ENCODE measurements around the gene SLPI. TPM values are rescaled to one million over a fixed set of nuclear protein-coding genes. Genes with fewer than 3 reads are reported as not detected.

Gene SLPI
- total RNA-seq, 1 donor from 2014 or later = 5.7 TPM

DNA sequence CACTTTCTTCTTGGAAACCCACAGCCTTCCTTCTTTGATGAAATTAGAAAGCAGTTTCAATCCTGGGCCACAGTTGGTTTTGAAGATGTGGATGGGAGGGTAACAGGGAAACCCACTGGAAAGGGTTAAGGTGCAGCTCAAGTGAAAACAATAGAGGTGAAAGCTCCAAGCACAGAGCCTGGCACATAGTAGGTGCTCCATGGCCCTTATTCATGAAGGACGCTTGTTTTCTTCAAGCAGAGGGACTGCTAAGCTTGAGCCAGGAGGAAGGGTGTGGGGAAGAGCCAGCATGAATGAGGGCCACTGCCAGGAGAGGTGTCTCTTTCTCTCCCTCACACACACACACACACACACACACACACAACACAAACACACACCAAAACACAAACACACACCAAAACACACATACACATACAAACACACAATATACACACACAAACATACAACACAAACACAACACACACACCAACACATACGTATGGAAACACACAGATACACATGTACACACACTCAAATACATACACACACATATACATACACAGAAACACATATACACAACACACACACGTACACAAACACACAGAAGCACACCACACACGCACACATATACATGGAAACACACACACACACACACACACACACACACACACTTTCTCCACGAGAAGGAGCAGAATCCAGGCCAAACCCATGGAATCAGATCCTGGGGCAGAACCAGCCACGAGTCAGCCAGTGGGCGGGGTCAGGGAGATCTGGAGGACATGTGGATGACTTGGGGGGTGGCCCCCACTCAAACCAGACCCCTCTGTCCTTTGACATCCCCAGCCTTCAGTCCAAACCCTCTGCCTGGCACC is 28.6 kb upstream of the SLPI start:
- no peak for DNase-seq (ENCODE audit: missing footprints)
- ATAC-seq = no peak
- intact Hi-C loops (cut with DNase I) = no loop called here

DNA sequence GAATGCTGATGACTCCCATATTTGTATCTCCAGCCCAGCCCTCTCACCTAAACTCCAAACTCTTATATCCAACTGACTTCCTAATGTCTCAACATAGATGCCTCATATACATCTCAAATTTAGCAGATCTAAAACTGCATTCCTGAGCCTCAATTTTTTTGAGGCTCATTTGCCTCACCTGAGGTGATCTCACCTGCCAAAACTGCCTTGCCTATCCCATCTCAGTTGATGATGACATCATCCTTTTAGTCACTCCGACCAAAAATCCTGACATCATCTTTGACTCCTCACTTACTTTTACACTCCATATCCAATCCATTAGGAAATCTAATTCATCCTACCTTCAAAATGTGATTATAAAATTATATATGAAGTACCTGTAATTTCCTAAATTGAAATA is 25.6 kb upstream of the SLPI start:
- ATAC-seq = no peak
- DNase-seq (ENCODE audit: missing footprints) = no peak
- intact Hi-C loops (cut with DNase I) = no loop called here

DNA sequence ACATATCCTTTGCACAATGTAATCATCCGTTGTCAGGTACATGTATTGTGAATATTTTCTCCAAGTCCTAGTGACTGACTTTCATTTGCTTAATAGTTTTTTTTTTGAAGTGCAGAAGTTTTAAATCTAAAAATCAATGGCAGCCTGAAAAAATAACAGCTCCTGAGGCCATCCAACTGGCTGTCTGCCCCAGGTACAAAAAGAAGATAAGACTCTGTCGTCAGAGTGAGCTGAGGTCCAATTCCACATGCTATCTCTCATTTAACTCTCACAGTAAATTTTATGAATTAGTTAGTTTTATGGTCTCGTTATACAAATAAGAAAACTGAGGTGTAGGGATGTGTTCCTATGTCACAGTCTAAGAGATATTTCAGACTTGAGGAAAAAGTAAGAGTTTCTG is 21.0 kb upstream of the SLPI start:
- no peak for DNase-seq (ENCODE audit: missing footprints)
- ATAC-seq = no peak
- intact Hi-C loops (cut with DNase I) = no loop called here

DNA sequence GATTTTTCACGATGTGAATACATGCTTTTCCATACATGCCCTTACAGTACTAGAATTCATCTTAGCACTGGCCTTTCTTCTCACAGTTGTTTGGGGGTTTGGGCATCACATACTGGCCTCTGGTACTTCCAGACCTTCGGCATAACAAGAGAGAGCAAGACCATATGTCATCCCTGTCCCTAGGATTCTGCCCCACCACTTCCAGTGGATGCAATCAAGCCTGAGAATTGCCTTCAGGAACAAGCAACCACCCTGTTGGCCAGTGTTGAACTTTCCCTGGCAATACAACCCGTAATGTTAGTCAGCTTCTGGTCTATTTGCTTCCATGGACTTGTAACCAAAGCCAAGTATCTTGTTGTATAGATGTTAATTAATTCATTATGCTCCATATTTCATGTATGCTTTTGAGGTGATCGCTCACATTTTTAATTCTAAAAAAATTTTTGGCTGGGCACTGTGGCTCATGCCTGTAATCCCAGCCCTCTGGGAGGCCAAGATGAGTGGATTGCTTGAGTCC is 15.4 kb upstream of the SLPI start:
- intact Hi-C loops (cut with DNase I) = no loop called here
- DNase-seq (ENCODE audit: missing footprints) = no peak
- no peak for ATAC-seq

DNA sequence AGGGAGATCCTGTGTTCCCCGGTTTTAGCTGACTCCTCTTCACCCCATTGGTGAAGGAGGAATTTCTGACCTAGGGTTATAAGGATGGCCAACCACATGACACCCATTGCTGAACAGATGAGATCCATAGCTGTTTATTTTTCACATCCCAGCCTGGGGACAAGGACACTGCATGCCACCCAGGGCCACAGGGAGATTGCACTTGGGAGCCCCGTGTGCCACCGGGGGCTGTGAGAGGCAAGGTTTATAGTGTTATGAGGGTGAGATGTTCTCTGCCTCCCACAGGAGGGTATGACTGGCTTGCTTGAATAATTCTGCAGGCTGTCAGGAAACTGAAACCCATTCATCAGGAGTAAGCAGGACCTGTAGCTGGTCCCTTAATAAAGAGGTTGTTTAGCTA is 14.7 kb upstream of the SLPI start:
- ATAC-seq (no peak), DNase-seq (ENCODE audit: missing footprints) (no peak)
- intact Hi-C loops (cut with DNase I) = no loop called here

DNA sequence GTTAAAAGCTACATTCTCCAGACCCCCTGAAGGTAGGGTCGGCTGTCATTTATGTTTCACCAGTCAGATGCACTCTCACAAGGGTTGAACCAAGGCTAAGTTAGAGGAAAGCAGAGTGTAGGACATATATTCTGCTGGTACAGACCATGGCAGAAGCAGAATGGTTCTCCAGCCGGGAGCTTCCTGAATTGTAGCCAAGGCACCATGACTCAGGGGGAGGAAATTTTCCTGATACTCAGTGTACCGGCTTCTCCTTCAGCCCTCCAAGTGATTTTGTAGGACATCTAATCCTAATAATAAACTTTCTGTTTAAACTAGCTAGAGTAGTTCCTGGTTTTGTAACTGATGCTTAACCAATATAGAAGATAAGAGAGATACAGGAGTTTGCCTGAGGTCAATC is 14.2 kb upstream of the SLPI start:
- intact Hi-C loops (cut with DNase I) = no loop called here
- ATAC-seq = no peak
- DNase-seq (ENCODE audit: missing footprints) = no peak

DNA sequence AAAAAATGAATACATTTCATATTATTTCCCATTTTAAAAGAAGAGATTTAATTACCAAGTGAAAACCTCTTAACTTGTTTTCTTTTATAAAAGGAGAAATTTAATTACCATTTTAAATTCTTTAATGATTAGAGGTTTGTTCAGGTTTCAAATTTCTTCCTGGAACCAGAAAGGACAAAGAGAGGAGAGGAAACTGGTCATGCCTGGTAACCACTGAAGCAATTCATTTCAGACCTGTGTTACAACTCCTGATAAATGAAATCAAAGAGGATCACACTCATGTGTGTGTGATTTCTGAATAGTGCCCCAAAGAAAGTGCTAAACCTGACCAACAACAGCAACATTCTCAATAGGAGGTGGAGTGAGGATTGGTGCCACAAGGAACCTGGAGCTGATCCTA is 12.6 kb upstream of the SLPI start:
- intact Hi-C loops (cut with DNase I) = no loop called here
- DNase-seq (ENCODE audit: missing footprints) (no peak), ATAC-seq (no peak)

DNA sequence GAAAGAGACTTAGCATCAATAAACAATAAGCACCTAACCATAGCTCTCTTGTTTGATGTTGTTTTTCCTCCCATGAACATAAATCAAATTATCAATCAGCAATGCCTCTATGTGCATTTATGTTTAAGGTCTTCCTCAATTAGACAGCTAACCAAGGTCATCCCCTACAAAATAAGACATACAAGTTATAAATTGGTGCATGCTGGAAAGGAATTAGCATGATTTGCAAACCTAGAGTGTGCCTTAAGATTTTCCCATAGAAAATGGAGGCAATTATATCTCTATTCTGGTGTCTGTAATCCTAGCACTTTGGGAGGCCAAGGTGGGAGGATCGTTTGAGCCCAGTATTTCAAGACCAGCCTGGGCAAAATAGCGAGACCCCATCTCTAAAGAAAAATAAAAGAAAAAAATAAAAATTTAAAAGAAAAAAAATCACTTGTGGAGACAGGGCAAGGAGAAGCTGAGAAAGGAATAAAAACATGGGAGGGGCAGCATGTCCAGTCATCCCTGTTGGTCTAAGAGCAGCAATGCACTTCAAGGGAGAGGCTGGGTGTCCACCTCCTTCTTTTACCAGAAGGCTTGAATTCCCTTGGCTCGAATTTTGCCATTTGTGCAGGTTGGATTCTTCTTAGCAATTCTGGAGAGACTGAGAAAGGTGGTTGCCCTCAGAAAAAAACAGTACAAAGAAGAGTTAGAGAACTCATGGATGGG is 9.3 kb upstream of the SLPI start:
- intact Hi-C loops (cut with DNase I) = no loop called here
- ATAC-seq (no peak), DNase-seq (ENCODE audit: missing footprints) (no peak)

DNA sequence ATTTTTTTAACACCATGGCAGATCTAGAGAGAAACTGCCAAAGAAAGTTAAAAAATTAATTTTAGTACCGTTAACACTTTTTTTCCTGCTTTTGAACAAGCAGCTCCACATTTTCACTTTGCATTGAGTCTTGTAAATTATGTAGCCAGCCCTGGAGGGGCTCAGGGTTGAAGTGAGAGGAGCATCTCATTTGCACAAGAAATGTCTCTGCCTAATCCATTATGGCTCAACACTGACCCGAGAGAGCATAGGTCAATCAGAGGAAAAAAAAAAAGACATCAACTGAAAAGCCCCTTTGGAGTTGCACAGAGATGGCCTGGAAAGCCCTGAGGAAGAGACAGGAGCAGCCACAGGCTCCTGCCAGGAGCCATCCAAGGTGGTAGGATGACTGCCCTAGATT is 4.3 kb upstream of the SLPI start:
- ATAC-seq = no peak
- no peak for DNase-seq (ENCODE audit: missing footprints)
- intact Hi-C loops (cut with DNase I) = no loop called here

DNA sequence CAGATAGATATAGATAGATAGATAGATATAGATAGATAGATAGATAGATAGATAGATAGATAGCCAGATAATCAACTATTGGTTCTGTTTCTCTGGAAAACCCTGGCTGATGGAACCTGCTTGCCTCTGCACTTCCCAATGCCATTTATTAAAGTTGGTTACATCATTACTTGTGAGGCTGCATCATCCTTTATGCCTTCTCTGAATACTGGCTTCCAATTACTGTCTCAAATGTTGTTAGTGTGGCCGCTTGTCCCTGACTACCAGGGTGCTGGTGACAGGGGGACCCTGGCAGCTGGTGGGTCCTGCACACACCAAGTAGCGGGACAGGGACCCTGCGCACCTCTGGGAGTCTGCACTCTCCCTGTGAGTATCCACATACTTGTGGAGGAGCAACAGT is 3.9 kb upstream of the SLPI start:
- no peak for DNase-seq (ENCODE audit: missing footprints)
- no peak for ATAC-seq
- intact Hi-C loops (cut with DNase I) = no loop called here

DNA sequence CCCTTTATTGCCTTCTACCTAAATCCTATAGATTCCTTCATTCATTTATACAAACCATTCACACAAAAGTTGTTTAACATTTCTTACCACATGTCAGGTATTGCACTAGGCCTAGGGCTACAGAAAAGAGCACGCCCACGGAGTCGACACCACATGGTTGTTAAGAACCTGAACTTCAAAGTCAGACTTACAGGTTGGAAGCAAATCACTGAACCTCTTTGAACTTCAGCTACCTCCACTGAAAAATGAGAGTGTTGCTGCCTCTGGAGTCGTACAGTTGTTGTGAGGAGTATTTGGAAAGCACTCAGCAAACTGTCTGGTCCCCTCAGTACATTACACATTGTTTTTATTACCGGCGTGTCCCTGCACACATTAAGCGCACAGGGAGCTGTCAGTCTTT is 3.3 kb upstream of the SLPI start:
- ATAC-seq (no peak), DNase-seq (ENCODE audit: missing footprints) (no peak)
- intact Hi-C loops (cut with DNase I) = no loop called here

DNA sequence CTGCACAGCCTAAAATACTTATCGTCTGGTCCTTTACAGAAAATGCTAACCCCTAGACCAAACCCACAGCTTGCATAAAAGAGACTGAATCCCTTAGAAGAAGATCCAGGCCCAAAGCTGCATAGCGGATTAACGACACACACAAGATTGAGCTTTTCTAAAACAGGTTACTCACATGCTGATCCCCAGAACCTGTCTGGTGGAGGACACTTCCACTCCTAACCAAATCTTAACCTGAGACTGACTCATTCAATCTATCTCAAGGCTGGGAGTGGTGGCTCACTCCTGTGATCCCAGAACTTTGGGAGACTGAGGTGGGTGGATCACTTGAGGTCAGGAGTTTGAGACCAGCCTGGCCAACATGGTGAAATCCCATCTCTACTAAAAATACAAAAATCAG is 2.8 kb upstream of the SLPI start:
- intact Hi-C loops (cut with DNase I) = no loop called here
- no peak for DNase-seq (ENCODE audit: missing footprints)
- no peak for ATAC-seq

DNA sequence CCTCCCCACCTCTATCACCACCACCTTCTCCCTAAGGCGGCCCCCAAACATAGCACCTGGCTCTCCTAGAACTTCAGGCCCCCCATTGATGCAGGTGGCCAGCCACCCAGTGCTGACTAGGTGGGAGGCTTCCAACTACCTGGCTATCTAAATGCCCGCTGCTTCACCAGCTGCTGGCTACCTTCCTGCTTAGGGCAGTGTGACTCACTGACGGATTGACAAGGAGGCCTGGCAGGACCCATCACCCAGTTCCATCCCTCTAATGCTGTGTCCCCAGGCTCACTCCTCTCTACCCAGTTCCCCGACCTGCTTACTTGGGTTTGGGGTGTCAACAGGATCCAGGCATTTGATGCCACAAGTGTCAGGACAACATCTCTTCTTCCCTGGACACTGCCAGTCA is 1.1 kb downstream of the SLPI start:
- no peak for DNase-seq (ENCODE audit: missing footprints)
- no peak for ATAC-seq
- intact Hi-C loops (cut with DNase I) = no loop called here

DNA sequence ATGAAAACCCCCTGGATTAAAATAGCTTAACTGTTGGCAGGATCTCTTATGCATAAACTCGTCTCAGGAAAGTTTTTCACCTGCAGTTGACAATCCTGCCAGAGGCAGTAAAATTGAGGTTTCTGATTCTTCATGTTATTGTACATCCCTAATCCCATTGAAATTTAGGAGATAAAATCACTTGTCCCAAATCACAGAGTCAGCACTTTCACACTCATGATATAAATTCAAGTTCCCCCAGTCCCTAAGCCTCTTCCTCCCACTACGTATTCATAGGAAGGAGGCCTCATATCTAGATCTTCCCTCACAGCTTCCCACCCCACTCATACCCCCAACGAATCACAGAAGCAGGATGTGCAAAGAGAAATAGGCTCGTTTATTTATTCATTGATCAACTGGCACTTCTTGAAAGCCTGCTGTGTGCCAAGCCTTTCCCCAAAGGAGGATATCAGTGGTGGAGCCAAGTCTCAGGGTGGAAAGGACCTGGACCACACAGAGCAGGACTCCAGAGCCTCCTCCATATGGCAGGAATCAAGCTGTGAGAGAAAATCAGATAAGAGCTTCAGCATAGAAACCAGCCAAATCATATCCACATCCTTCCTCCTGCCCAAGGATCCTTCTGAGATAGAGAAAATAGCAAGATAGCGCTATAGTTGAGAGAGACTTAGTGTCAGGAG is 2.3 kb downstream of the SLPI start:
- DNase-seq (ENCODE audit: missing footprints) (no peak), ATAC-seq (no peak)
- intact Hi-C loops (cut with DNase I) = no loop called here

DNA sequence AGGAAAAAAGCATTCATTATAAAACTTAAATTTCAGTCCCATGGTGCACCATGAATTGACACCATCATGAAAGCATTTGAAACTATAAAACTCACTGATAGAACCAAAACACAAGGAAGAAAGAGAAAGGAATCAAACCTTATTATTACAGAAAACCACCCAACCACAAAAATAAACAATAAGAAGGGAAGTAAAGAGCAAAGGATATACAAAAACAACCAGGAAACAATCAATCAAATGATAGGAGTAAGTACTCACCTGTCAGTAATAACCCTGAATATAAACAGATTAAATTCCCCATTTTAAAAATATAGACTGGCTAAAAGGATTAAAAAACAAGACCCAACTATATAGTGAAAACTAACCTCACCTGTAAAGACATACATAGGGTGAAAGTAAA is 5.8 kb downstream of the SLPI start:
- intact Hi-C loops (cut with DNase I) = no loop called here
- ATAC-seq = no peak
- no peak for DNase-seq (ENCODE audit: missing footprints)

DNA sequence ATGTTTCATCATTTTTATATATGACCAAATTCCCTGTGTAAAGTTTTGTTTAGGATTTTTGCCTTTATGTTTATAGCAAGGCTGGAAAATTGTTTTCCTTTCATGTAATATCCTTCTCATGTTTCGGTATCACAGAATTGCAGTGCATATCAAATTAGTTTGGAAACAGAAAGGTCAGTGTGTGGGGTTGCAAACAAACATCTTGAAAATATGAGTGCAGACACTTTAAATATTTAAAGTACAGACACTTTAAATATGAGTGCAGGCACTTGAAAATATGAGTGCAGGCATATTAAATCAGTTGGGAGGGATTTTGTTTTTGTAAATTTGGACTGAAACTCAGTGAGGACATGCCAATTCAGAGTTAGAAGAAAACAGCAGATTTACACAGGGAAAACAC is 6.5 kb downstream of the SLPI start:
- intact Hi-C loops (cut with DNase I) = no loop called here
- no peak for ATAC-seq
- no peak for DNase-seq (ENCODE audit: missing footprints)

DNA sequence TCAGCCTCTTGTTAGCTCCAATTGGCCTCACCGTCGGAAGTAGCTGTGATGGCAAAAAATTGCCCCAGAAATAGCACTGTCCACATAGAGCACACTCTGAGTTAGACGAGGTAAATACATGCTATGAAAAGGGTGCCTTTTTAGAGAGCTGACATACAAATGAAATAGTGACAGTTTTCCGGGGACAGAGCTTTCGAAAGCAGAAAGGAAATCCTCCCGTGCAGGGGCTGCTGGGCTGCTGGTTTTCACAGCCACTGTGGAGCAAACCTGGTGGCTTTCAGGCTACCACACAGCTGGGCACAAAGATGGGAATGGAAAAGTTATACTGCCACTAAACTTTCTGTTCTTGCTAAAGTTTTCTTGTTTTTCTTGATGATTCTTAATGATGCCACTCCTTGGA is 8.3 kb downstream of the SLPI start:
- intact Hi-C loops (cut with DNase I) = no loop called here
- no peak for DNase-seq (ENCODE audit: missing footprints)
- ATAC-seq = no peak

DNA sequence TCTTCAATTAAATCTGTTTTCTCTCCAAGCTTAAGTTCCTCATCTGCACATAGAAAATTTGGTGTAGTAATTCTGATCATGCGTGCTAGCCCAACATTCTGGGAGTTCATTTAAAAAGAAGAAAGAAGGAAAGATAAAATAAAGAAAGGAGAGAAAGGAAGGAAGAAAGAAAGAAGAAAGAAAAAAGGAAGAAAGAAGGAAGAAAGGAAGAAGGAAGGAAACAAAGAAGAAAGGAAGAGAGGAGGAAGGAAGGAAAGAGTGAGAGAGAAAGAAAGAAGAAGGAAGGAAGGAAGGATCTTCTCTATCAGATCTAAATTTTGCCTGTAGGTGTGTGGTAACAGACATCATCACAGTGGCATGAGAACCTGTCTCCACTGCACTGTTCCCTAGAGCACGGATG is 16.2 kb downstream of the SLPI start:
- ATAC-seq (no peak), DNase-seq (ENCODE audit: missing footprints) (no peak)
- intact Hi-C loops (cut with DNase I) = no loop called here

DNA sequence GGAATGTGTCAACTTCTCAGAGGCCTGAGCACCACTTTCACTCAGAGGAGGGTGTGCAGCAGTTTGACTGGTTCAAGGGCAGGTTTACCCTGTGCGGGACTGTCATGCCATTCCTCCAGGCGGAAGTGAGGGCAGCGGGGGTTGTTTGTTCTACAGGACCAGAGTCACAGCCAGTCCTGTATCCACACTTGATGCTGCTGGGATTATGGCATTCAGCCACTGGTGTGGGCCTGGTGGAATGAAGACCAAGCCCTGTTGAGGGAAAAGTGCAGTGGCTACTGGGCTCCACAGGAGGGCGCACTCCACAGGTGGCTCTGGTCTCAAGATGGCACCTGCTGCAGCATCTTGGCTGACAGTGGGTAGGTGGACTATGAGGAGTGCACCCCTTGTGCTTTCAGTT is 18.4 kb downstream of the SLPI start:
- intact Hi-C loops (cut with DNase I) = no loop called here
- ATAC-seq (no peak), DNase-seq (ENCODE audit: missing footprints) (no peak)

DNA sequence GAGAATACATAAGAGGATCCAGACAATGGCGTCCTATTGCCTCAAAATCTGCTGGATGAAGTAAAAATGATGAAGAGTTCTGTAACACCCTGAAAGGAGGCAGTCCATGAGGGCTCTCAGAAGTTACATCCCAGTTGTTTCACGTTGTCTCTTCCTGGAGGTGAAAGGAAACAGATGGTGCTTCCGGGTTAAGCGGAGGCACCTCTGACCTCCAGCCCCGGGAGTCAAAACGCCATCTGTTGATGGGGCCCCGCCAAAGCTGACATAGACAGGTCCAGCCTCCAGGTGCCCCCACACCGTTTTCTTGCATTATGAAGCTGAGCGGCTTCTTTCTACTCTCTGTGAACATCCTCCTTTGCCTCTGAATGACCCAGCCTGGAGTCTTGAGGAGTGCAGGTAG is 23.7 kb downstream of the SLPI start:
- no peak for DNase-seq (ENCODE audit: missing footprints)
- intact Hi-C loops (cut with DNase I) = no loop called here
- ATAC-seq = no peak

Data from Right ventricle myocardium inferior (tissue), 1 donor.